ENCODE data around the gene COL4A1. TPM values are rescaled to one million over a fixed set of nuclear protein-coding genes. Genes with fewer than 3 reads are reported as not detected.

COL4A1 gene
- total and polyA plus RNA-seq, 2 of the 13 experiments (the other 11 are each of a cell fraction or from before 2014, with no cell fraction given): not detected

GRCh38 chr13:110197026-110197425 is 109.9 kb downstream of the COL4A1 start:
- H3K36me3 ChIP-seq (replicated peaks in 1 of 2; ENCODE audit: control insufficient read depth in 1 of 2, insufficient read depth in 2 of 2, low read length in 2 of 2): no peaks in the 10 kb centered on the region
- intact Hi-C loops (cut with micrococcal nuclease; ENCODE audit: unreplicated experiment) (no loop called here), in situ Hi-C loops (cut with HindIII; ENCODE audit: extremely low pct_ligation_motif_present, low pct_unique_long_range_greater_than_20kb) (no loop called here)
- POLR2A ChIA-PET: no interaction called here
- no peak for TF ChIP-seq NCOA5 (CRISPR knock-in tag; IDR thresholded peaks at IDR 0.05)
- TF ChIP-seq GATAD2A (CRISPR knock-in tag; IDR thresholded peaks at IDR 0.05): 0 out of 2 replicates have a peak, but pooled peaks have one; percentile 21
- TF ChIP-seq RFX5 (IDR thresholded peaks at IDR 0.05; ENCODE audit: low read depth, low read length): no peak
- no peak for TF ChIP-seq HDAC2 (CRISPR knock-in tag; IDR thresholded peaks at IDR 0.05)
- no peak for TF ChIP-seq RBM22 (optimal IDR thresholded peaks at IDR 0.05; ENCODE audit: low read length)
- peak; percentile 34; the same call in 1 of the 2 replicates for TF ChIP-seq ATF7 (IDR thresholded peaks at IDR 0.05)
- TF ChIP-seq ATF7 (CRISPR knock-in tag; IDR thresholded peaks at IDR 0.05): no peak
- TF ChIP-seq SAP130 (CRISPR knock-in tag; IDR thresholded peaks at IDR 0.05; ENCODE audit: low read depth): 0 out of 2 replicates have a peak, but pooled peaks have one; percentile 11
- TF ChIP-seq ATF6 (CRISPR knock-in tag; conservative IDR thresholded peaks at IDR 0.05): no peak
- TF ChIP-seq SRF (IDR thresholded peaks at IDR 0.05; ENCODE audit: low read depth, low read length): no peak
- TF ChIP-seq IKZF1 (IDR thresholded peaks at IDR 0.05): no peak
- no peak for TF ChIP-seq ZNF383 (CRISPR knock-in tag; IDR thresholded peaks at IDR 0.05; ENCODE audit: borderline replicate concordance)
- 0 out of 2 replicates have a peak, but pooled peaks have one; percentile 14 for TF ChIP-seq ARID5B (CRISPR knock-in tag; IDR thresholded peaks at IDR 0.05)
- TF ChIP-seq ZNF800 (CRISPR knock-in tag; IDR thresholded peaks at IDR 0.05): no peak
- TF ChIP-seq RFXAP (CRISPR knock-in tag; IDR thresholded peaks at IDR 0.05; ENCODE audit: borderline replicate concordance): no peak
- TF ChIP-seq ZNF670 (CRISPR knock-in tag; IDR thresholded peaks at IDR 0.05; ENCODE audit: borderline replicate concordance): no peak
- peak; percentile 10; the same call in 1 of the 2 replicates for TF ChIP-seq HMG20A (CRISPR knock-in tag; IDR thresholded peaks at IDR 0.05; ENCODE audit: borderline replicate concordance)
- TF ChIP-seq NCOR1 (IDR thresholded peaks at IDR 0.05; ENCODE audit: borderline replicate concordance, low read length): peak; percentile 40; the same call in 1 of the 2 replicates
- no peak for TF ChIP-seq SUZ12 (IDR thresholded peaks at IDR 0.05; ENCODE audit: low read depth, low read length)
- 0 out of 2 replicates have a peak, but pooled peaks have one; percentile 28 for TF ChIP-seq ATF3 (CRISPR knock-in tag; IDR thresholded peaks at IDR 0.05)
- 1% methylated on average over 3 of the region's 3 CpGs for WGBS (ENCODE audit: low lambda C conversion rate)
- H3K4me2 ChIP-seq (ENCODE audit: low read depth, low read length): no peak overlapping the region
- no peak overlapping the region for H3K4me3 ChIP-seq (replicated peaks in 1 of 3; ENCODE audit: insufficient read depth in 1 of 3, low read depth in 2 of 3, low read length in 3 of 3)
- CTCF ChIA-PET (ENCODE audit: low intra/inter-chr PET ratio, low total read pairs): no interaction called here
- ATAC-seq (peak; percentile 63), DNase-seq (ENCODE audit: low spot score) (peak; percentile 72), FAIRE-seq (no peak)
- H3K27ac ChIP-seq (ENCODE audit: extremely low read length, insufficient read depth, low read length): no peak overlapping the region
- H3K4me1 ChIP-seq (ENCODE audit: insufficient read depth, low read length): peaks cover 31% of the 10 kb centered on the region
- peaks cover 0 to 15% of the 10 kb centered on the region in 2 experiments; a peak in 2 of 5 replicates for H3K27me3 ChIP-seq (ENCODE audit: control insufficient read depth in 1 of 2, insufficient read depth in 2 of 2, low read length in 2 of 2)
- BruUV-seq (replicated peaks): no TSS peak
- H3K9ac ChIP-seq (ENCODE audit: insufficient read depth, low read depth, low read length): no peak overlapping the region
- H3K9me3 ChIP-seq (ENCODE audit: low read length): no peaks in the 10 kb centered on the region
- no peaks in the 10 kb centered on the region for H4K20me1 ChIP-seq (ENCODE audit: insufficient read depth, low read length)
- H3K79me2 ChIP-seq (ENCODE audit: insufficient read depth, low read length): no peaks in the 10 kb centered on the region
- H2AFZ ChIP-seq (ENCODE audit: low read length): no peak overlapping the region
